Lower leg skin (tissue), 4 donors: ENCODE results near the gene NKD2. TPM values are rescaled to one million over a fixed set of nuclear protein-coding genes. Genes with fewer than 3 reads are reported as not detected.

ENCODE experiments used
- DNase-seq, 2 donors: peaks; one replicate each; pipeline ENCODE4 v3.0.0-alpha.2; 2019; ENCODE audit warnings: low spot score in 2 of 2
- H3K4me3 ChIP-seq: fragments of 200-600 bp; sonication (generic); 2 replicates; pipeline ENCODE4 v1.5.1; 2017; ENCODE audit warnings: mild to moderate bottlenecking, low read depth; ENCODE audit not compliant: poor library complexity, severe bottlenecking
- POLR2A ChIP-seq, 2 donors: fragments of 450-650 bp; IDR thresholded peaks; one replicate each; pipeline ENCODE4 v1.6.1; 2016 to 2017; ENCODE audit warnings: antibody characterized with exemption in 2 of 2, mild to moderate bottlenecking in 1 of 2, moderate library complexity in 1 of 2
- whole genome bisulfite sequencing, 2 donors: methylation state at CpG; one replicate each; pipeline ENCODE4 v1.1.5; 2018; 5-methylcytosine and 5-hydroxymethylcytosine counted together
- intact Hi-C: fragments of 100-400 bp; cut with DNase I; formaldehyde crosslinking; loops from one replicate; pipeline ENCODE4 v1.15.0; 2023; ENCODE audit warnings: low total_unique reads
- total RNA-seq, 4 donors: library from RNA; depleted of rRNA; stranded (reverse); fragments of >200 nt; gene quantifications; one replicate each; pipeline ENCODE4 v1.1.0, GENCODE V29; 2016
- TF ChIP-seq, protein P1 (sequence below), 3 donors: fragments of 450-650 bp; IDR thresholded peaks; one replicate each; pipeline ENCODE4 v1.5.1; 2016; ENCODE audit warnings: antibody characterized with exemption in 3 of 3, mild to moderate bottlenecking in 3 of 3, moderate library complexity in 2 of 3

NKD2 gene
- total RNA-seq, 4 donors from 2014 or later: 2.7 to 9.4 (median 3.5) TPM

DNA sequence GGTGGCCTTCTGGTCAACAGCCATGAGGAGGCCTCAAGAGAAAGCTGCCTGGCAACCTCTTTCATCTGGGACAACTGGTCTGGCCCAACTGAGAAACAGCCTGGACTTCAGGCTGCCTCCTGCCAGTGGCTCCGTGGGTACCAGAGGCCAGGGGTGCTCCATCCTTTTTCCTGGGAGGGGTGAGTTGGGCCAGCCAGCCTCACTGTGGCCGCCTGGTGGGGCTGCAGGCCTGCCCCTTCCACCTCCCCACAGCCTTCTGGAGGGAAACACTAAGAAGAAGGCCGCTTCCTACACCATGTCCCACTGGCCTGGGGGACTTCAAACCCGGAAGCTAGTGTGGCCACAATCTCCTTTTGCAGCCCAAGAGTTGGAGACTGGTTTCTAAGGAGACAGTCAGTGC, 13.8 kb upstream of the NKD2 start:
- no peak for DNase-seq
- no peak overlapping the region for H3K4me3 ChIP-seq
- intact Hi-C loops: no loop called here

DNA sequence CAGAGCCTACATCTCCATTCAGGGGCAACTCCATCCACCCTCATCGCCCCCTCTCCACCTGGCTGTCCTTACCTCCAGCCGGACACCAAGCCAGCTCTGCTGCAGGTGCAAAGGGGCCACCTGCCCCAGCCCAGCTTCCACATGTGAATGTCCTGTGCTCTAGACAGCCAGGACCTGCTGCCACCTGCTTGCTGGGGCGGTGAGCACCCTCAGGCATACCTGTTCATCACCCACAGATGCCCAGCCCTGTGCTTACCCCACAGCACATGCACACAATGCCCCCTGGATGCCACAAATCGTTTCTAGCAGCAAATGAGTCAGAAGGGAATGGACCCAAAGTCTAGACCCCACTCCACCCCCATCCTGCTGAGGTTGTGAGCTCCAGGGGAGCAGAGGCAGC, 13.3 kb upstream of the NKD2 start:
- no peak overlapping the region for H3K4me3 ChIP-seq
- intact Hi-C loops: no loop called here
- no peak for DNase-seq
- TF ChIP-seq POLR2A (IDR thresholded peaks at IDR 0.05): no peak
- TF ChIP-seq, protein P1, sequence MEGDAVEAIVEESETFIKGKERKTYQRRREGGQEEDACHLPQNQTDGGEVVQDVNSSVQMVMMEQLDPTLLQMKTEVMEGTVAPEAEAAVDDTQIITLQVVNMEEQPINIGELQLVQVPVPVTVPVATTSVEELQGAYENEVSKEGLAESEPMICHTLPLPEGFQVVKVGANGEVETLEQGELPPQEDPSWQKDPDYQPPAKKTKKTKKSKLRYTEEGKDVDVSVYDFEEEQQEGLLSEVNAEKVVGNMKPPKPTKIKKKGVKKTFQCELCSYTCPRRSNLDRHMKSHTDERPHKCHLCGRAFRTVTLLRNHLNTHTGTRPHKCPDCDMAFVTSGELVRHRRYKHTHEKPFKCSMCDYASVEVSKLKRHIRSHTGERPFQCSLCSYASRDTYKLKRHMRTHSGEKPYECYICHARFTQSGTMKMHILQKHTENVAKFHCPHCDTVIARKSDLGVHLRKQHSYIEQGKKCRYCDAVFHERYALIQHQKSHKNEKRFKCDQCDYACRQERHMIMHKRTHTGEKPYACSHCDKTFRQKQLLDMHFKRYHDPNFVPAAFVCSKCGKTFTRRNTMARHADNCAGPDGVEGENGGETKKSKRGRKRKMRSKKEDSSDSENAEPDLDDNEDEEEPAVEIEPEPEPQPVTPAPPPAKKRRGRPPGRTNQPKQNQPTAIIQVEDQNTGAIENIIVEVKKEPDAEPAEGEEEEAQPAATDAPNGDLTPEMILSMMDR (IDR thresholded peaks at IDR 0.05): no peak
- WGBS, 2 donors: 86% methylated on average over 4 of the region's 4 CpGs

More for the DNA sequence above, 13.8 kb upstream of the NKD2 start:
- TF ChIP-seq, protein P1 (IDR thresholded peaks at IDR 0.05): no peak
- no peak for TF ChIP-seq POLR2A (IDR thresholded peaks at IDR 0.05)
- 81 to 93% methylated on average over 3 to 4 of the region's 4 CpGs for WGBS, 2 donors

DNA sequence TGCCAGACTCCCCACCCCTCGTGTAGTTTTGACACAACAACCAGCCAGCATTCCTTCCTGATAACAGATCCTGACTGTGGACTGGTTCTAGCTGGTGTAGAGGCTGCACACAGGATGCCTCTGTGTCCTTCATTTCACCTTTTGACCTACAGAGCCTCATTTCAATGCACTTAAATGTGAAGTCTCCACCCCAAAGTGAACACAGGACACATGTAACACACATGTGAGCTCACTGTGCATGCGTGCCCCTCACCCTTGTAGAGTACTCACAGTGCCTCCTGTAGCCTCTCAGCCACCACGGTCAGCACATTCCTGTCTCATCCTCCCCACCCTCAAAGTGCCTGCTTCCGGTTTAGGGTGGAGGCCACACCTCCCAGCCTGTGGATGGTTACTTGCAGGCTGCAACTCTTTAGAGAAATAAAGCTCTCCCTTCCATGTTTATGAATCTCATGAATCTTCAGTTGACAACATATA, 11.6 kb upstream of the NKD2 start:
- no peak overlapping the region for H3K4me3 ChIP-seq
- TF ChIP-seq, protein P1 (IDR thresholded peaks at IDR 0.05): no peak
- TF ChIP-seq POLR2A (IDR thresholded peaks at IDR 0.05): no peak
- 36 to 37% methylated on average over 4 of the region's 4 CpGs for WGBS, 2 donors
- DNase-seq: peak in 1 of 2 donors; percentile 84
- intact Hi-C loops: no loop called here

DNA sequence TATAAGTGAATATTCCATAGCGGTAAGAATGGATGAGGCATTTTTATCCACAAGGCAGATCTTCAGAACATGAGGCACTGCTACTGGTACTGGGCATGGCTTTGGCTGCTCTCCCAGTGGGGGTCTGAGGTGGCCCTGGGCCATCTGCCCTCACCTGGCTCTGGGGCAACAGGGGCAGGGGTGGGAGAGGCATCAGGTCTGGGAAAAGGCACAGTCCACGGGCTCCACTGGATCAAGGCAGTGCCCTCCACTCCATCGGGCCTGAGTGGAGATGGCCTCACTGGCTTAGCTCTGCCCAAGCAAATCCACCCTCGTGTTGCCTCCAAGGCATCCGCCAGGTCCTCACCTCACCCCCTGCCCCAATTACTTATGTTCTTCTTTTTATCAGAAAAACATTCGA, 10.9 kb upstream of the NKD2 start:
- 78 to 92% methylated on average over 6 of the region's 6 CpGs for WGBS, 2 donors
- H3K4me3 ChIP-seq: no peak overlapping the region
- peak in 1 of 2 donors; percentile 69 for DNase-seq
- TF ChIP-seq POLR2A (IDR thresholded peaks at IDR 0.05): no peak
- TF ChIP-seq, protein P1 (IDR thresholded peaks at IDR 0.05): no peak
- intact Hi-C loops: no loop called here

DNA sequence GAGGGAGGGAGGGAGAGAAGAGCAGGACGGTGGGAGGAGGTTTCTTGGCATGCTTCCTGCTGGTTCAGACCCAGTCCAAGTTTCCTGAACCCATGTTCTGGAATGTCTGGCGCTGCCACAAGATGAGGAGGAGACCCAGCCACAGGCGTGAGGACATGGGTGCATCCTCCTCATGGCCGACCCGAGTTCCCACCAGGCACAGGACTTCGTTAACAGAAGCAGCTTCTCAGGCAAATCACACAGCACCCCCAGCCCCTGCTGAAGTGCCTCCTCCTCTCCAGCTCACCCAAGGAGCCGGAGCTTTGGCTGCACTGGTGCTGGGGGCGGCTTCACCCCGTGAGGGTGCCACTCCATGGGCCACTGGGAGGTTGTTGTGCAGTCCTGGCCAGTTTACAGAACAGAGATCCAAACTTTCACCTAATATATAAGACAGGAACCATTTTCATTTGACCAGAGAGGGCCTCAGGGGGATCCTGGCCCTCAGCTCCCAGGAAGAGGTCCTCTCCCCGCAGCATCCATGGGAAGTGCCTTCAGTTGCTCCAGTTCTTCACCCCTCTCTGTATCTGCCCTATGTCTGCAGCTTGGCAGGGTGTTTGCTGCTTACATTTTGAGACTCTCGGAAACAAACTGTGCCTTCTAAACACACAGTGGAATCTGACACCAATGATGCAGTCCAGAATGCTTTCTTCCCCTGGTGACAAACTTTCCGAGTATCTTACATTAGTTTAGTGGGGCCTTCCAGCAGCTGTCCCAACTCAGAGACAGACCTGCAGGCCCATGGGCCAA, 10.2 kb upstream of the NKD2 start:
- peak in 1 of 2 donors; percentile 77 for DNase-seq
- WGBS, 2 donors: 77 to 79% methylated on average over 12 of the region's 12 CpGs
- intact Hi-C loops: no loop called here
- no peak for TF ChIP-seq POLR2A (IDR thresholded peaks at IDR 0.05)
- TF ChIP-seq, protein P1 (IDR thresholded peaks at IDR 0.05): no peak
- H3K4me3 ChIP-seq: no peak overlapping the region
